ENCODE data around the gene PRKG1.

DNA sequence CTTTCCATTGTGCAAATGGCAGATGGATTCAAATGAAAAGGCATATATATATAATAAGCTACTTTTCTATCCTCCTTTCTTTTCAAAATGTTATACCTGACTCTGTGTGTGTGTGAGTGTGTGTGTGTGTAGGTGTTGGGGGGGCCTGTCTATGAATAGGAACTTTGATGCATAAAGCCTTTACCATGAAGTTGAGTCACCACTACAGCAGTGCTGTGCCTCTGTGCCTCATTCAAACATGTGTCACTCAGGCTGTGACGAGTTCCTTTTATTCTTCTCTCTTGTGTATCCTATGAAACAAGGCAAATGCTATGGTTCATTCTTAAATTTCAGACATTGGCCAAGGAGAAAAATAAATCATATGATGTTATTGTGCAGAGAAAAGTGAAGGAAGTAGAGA is 1187.1 kb downstream of the PRKG1 start:
- TF ChIP-seq EZH2phosphoT487 (IDR thresholded peaks at IDR 0.05; ENCODE audit: insufficient read depth, low read depth) (no peak), EZH2 (IDR thresholded peaks at IDR 0.05; ENCODE audit: insufficient read depth, poor library complexity, severe bottlenecking) (no peak)

All from GM23248 (cell line).